Mucosa of stomach (tissue), 1 donor: Measurements from ENCODE around the gene IP6K2.
A peak's percentile ranks its signal among the peaks of the same experiment; 100 is the strongest.

Experiments
- H3K27me3 ChIP-seq: one replicate; pipeline ENCODE4 v1.7.0; 2013; ENCODE audit warnings: mild to moderate bottlenecking, low read length; ENCODE audit not compliant: control insufficient read depth, insufficient read depth
- H3K36me3 ChIP-seq: one replicate; pipeline ENCODE4 v1.7.0; 2013; ENCODE audit warnings: low read length; ENCODE audit not compliant: control insufficient read depth, insufficient read depth
- H3K4me1 ChIP-seq: one replicate; pipeline ENCODE4 v1.7.0; 2013; ENCODE audit warnings: mild to moderate bottlenecking, low read length; ENCODE audit not compliant: control insufficient read depth, insufficient read depth
- H3K4me3 ChIP-seq: one replicate; pipeline ENCODE4 v1.7.0; 2013; ENCODE audit warnings: low read length
- H3K9ac ChIP-seq: one replicate; pipeline ENCODE4 v1.7.0; 2013; ENCODE audit warnings: mild to moderate bottlenecking, low read length, moderate library complexity
- H3K9me3 ChIP-seq: one replicate; pipeline ENCODE4 v1.7.0; 2013; ENCODE audit warnings: mild to moderate bottlenecking, low read length, moderate library complexity; ENCODE audit not compliant: control insufficient read depth
- donor health status: Pancreatic carcinoma.

The IP6K2 gene

DNA sequence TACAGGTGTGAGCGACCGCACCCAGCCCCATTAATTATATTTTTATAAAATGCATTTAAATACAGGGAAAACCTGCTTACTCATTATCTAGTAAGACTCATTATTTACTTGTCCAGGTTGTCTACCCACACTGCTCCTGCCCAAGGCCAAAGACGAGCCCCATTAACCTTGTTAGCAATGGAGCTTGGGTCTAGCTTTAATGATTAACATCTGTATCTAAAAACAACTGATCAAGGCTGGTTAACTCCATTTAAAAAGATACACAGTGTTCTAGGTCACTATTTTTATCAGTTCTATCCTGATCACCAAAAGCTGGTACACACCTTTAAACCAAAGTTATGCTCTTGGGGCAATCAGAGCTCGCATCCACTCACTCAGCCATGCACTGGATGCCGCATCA lies 20.9 kb downstream of the IP6K2 start:
- Histone ChIP-seq H3K9me3 (no peaks in the 10 kb centered on the region), H3K4me1 (peaks cover 21% of the 10 kb centered on the region), H3K27me3 (no peaks in the 10 kb centered on the region), H3K9ac (no peak overlapping the region), H3K4me3 (no peak overlapping the region), H3K36me3 (peaks cover 15% of the 10 kb centered on the region)

DNA sequence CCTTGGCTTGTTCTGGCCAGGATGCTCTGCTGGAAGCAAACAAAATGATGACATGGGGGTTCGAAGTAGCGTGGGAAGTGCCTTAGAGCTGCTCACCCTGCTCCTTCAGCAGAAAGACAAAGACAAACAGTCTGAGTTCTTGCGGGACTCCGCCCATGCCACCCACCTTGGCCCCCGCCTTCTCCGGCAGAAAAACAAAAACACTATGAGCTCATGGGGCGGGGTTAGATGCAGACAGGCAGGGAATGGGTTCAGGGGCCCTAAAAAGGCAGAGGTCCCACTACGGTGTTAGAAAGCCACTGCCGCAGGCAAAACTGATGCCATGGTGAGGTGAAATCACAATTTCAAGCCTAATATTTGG lies 21.6 kb downstream of the IP6K2 start:
- no peaks in the 10 kb centered on the region for H3K27me3 ChIP-seq
- no peak overlapping the region for H3K4me3 ChIP-seq
- peaks cover 21% of the 10 kb centered on the region for H3K4me1 ChIP-seq
- H3K9ac ChIP-seq = no peak overlapping the region
- H3K9me3 ChIP-seq = no peaks in the 10 kb centered on the region
- H3K36me3 ChIP-seq = peaks cover 15% of the 10 kb centered on the region

DNA sequence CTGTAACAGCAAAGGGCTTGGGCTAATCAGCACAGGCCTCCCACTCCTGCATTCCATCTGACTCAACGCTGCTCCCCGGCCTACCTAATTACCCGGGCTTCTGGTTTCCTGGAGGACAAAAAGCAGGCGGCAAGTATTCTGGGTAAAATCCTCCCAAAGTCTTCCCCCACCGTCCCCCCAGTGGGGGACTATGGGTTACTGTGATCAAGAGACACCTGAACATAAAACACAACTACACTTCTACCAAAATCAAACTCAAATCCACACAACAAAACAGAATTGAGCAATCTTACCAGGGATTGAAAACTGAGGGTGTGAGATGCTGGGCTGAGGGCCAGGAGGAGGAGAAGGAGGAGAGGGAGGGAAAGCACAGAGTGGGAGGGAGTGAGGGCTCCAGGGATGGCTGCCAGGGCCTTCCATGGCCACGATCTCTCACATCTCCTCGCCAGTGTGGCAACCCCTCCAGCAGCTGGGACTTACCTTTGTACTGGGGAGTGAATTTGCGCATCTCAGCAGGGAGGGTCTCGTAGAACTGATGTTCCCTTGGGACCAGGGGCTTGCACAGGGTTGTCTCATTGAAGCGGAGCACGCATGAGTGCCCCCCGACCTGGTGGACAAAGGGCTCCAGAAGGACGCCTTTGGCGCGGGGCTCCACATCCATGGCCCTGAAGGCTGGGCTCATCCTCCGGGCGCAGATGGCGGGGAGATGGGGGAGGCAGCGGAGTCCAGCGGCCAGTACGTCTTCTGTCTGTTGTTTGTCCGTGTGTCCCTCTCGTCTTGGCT lies 22.2 kb downstream of the IP6K2 start:
- H3K9me3 ChIP-seq = no peaks in the 10 kb centered on the region
- peaks cover 15% of the 10 kb centered on the region for H3K36me3 ChIP-seq
- H3K9ac ChIP-seq = peak overlapping the region; percentile 11
- no peaks in the 10 kb centered on the region for H3K27me3 ChIP-seq
- peaks cover 21% of the 10 kb centered on the region for H3K4me1 ChIP-seq
- H3K4me3 ChIP-seq = no peak overlapping the region

DNA sequence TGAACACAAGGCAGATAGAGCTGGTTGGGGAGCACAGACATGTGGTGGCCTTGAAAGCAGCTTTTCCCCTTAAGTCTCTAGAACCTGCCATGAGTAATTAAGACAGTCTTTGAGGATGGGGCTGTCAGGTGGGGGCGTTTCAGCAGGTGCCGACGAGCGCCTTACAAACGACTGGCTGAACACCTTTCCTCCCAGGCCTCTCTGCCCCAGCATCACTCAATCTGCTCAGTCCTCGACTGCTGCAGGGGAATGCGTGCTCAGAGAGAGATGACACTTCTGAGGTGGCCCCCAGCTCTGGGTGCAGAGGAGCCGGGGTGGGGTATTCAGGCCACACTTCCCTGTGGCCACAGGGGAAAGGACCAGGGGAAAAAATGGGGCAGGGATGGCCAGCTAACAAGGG lies 23.2 kb downstream of the IP6K2 start:
- Histone ChIP-seq H3K4me1 (peaks cover 21% of the 10 kb centered on the region), H3K4me3 (no peak overlapping the region), H3K27me3 (no peaks in the 10 kb centered on the region), H3K9me3 (no peaks in the 10 kb centered on the region), H3K9ac (peak overlapping the region; percentile 26), H3K36me3 (peaks cover 15% of the 10 kb centered on the region)

- Histone ChIP-seq H3K9me3 (no peaks in the 10 kb centered on the region), H3K36me3 (peaks cover 25% of the 10 kb centered on the region), H3K4me3 (no peak overlapping the region), H3K9ac (no peak overlapping the region), H3K27me3 (no peaks in the 10 kb centered on the region), H3K4me1 (peaks cover 21% of the 10 kb centered on the region)
Observed at GRCh38 chr3:48692551-48692950, 24.5 kb downstream of the IP6K2 start.

- peaks cover 29% of the 10 kb centered on the region for H3K36me3 ChIP-seq
- H3K9ac ChIP-seq = no peak overlapping the region
- no peak overlapping the region for H3K4me3 ChIP-seq
- H3K9me3 ChIP-seq = no peaks in the 10 kb centered on the region
- no peaks in the 10 kb centered on the region for H3K27me3 ChIP-seq
- peaks cover 18% of the 10 kb centered on the region for H3K4me1 ChIP-seq
Observed at GRCh38 chr3:48690846-48691458, 26.1 kb downstream of the IP6K2 start.

GRCh38 chr3:48689384-48689783 lies 27.6 kb downstream of the IP6K2 start:
- no peak overlapping the region for H3K4me3 ChIP-seq
- H3K27me3 ChIP-seq = no peaks in the 10 kb centered on the region
- H3K36me3 ChIP-seq = peaks cover 29% of the 10 kb centered on the region
- peaks cover 15% of the 10 kb centered on the region for H3K4me1 ChIP-seq
- no peak overlapping the region for H3K9ac ChIP-seq
- H3K9me3 ChIP-seq = no peaks in the 10 kb centered on the region

DNA sequence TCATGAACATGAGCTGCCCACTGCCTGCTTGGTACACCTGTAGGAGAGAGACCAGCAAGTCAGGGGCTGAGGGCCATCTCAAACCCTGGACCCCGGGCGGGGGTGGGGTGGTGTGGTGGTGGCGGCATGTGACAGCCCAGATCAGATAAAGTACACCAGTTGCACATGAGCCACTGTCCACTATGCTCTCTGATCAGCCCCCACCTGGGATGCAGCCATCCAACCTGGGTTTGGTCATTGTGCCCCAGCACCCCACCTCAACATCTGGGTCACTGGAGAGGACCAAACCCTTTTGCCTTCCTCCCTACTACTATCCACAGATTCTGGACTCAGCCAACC lies 28.3 kb downstream of the IP6K2 start:
- Histone ChIP-seq H3K27me3 (no peaks in the 10 kb centered on the region), H3K9ac (no peak overlapping the region), H3K4me3 (no peak overlapping the region), H3K4me1 (peaks cover 18% of the 10 kb centered on the region), H3K36me3 (peaks cover 24% of the 10 kb centered on the region), H3K9me3 (no peaks in the 10 kb centered on the region)

GRCh38 chr3:48688032-48688736 lies 28.8 kb downstream of the IP6K2 start:
- H3K27me3 ChIP-seq = no peaks in the 10 kb centered on the region
- no peak overlapping the region for H3K9ac ChIP-seq
- no peak overlapping the region for H3K4me3 ChIP-seq
- H3K4me1 ChIP-seq = peaks cover 23% of the 10 kb centered on the region
- H3K9me3 ChIP-seq = no peaks in the 10 kb centered on the region
- peaks cover 21% of the 10 kb centered on the region for H3K36me3 ChIP-seq

DNA sequence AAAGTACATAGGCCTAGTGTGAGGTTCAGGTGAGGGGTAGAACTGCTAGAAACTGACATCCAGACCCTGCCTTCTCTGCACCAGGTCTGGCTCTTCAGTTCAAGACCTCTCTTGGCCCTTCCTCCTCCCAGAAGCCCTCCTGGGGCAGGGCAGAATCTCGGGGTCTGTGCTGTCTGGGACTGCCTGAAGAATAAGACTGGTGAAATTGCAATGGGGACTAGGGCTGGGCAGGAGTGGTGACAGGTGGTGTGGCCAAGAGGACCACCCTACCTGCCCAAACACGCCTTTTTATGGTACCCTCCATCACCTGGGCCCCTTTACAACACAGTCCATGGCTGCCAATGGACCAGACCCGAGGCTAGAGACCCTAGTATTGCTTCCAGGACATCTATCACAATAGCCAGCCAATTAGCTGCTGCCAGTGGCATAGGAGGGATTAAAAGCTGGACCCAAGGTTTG lies 29.8 kb downstream of the IP6K2 start:
- H3K27me3 ChIP-seq = no peaks in the 10 kb centered on the region
- H3K4me3 ChIP-seq = no peak overlapping the region
- peaks cover 25% of the 10 kb centered on the region for H3K4me1 ChIP-seq
- H3K9ac ChIP-seq = no peak overlapping the region
- H3K36me3 ChIP-seq = peaks cover 14% of the 10 kb centered on the region
- H3K9me3 ChIP-seq = no peaks in the 10 kb centered on the region

GRCh38 chr3:48686538-48687219 lies 30.3 kb downstream of the IP6K2 start:
- Histone ChIP-seq H3K36me3 (peaks cover 14% of the 10 kb centered on the region), H3K4me3 (no peak overlapping the region), H3K4me1 (peaks cover 25% of the 10 kb centered on the region), H3K27me3 (no peaks in the 10 kb centered on the region), H3K9me3 (no peaks in the 10 kb centered on the region), H3K9ac (peak overlapping the region; percentile 89)
